ENCODE measurements around the gene LRRFIP1. TPM values are rescaled to one million over a fixed set of nuclear protein-coding genes. Genes with fewer than 3 reads are reported as not detected.

LRRFIP1 gene
- total RNA-seq, 4 donors from 2014 or later = 62.8 to 199 (median 121) TPM

GRCh38 chr2:237743024-237743423 lies 115.6 kb downstream of the LRRFIP1 start:
- Histone ChIP-seq H3K27me3 (no peaks in the 10 kb centered on the region), H3K4me3 (no peak overlapping the region), H3K36me3 (no peaks in the 10 kb centered on the region), H3K4me1 (peaks cover 10 to 36% of the 10 kb centered on the region in 2 donors), H3K27ac (peak overlapping the region; percentile 80 to 91), H3K9me3 (no peaks in the 10 kb centered on the region)
- intact Hi-C loops (cut with DNase I; ENCODE audit: low total_unique reads) = loop anchor here (10.0 kb wide), 1 partner anchor 228 kb away; no protein-coding TSS in a partner anchor
- no peak for DNase-seq
- TF ChIP-seq, protein P1, sequence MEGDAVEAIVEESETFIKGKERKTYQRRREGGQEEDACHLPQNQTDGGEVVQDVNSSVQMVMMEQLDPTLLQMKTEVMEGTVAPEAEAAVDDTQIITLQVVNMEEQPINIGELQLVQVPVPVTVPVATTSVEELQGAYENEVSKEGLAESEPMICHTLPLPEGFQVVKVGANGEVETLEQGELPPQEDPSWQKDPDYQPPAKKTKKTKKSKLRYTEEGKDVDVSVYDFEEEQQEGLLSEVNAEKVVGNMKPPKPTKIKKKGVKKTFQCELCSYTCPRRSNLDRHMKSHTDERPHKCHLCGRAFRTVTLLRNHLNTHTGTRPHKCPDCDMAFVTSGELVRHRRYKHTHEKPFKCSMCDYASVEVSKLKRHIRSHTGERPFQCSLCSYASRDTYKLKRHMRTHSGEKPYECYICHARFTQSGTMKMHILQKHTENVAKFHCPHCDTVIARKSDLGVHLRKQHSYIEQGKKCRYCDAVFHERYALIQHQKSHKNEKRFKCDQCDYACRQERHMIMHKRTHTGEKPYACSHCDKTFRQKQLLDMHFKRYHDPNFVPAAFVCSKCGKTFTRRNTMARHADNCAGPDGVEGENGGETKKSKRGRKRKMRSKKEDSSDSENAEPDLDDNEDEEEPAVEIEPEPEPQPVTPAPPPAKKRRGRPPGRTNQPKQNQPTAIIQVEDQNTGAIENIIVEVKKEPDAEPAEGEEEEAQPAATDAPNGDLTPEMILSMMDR (IDR thresholded peaks at IDR 0.05) = no peak
- TF ChIP-seq POLR2A (IDR thresholded peaks at IDR 0.05) = no peak

GRCh38 chr2:237743561-237744269 lies 116.3 kb downstream of the LRRFIP1 start:
- TF ChIP-seq, protein P1 (IDR thresholded peaks at IDR 0.05) = peak in 2 of 4 experiments; percentile 13 to 31
- TF ChIP-seq POLR2A (IDR thresholded peaks at IDR 0.05) = no peak
- intact Hi-C loops (cut with DNase I; ENCODE audit: low total_unique reads) = loop anchor here (2.0 to 10.0 kb wide), 2 partner anchors 161 to 229 kb away; no protein-coding TSS in a partner anchor
- Histone ChIP-seq H3K4me3 (no peak overlapping the region), H3K9me3 (no peaks in the 10 kb centered on the region), H3K36me3 (no peaks in the 10 kb centered on the region), H3K27ac (peak overlapping the region; percentile 80 to 91), H3K27me3 (no peaks in the 10 kb centered on the region), H3K4me1 (peaks cover 5 to 32% of the 10 kb centered on the region in 2 donors)
- DNase-seq = no peak

DNA sequence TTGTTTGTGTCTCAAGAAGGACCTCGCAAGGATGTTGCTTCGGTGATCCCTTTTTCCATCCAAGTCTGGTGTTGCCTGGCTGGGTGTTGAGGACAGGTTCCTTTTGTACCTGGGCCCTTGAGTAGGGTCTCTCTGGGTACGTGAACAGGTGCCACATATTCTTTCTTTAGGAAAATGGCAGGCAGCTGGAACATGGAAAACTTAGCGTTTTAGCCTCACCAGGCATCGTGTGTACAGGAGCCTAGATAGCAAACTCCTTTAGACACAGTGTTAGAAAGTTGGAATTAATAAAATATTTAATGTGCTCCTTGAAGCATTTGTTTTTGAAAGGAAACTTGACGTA lies 116.9 kb downstream of the LRRFIP1 start:
- Histone ChIP-seq H3K4me1 (peaks cover 5 to 32% of the 10 kb centered on the region in 2 donors), H3K9me3 (no peaks in the 10 kb centered on the region), H3K27ac (peak overlapping the region; percentile 80 to 91), H3K36me3 (no peaks in the 10 kb centered on the region), H3K27me3 (no peaks in the 10 kb centered on the region), H3K4me3 (no peak overlapping the region)
- DNase-seq = no peak
- intact Hi-C loops (cut with DNase I; ENCODE audit: low total_unique reads) = loop anchor here (2.0 to 10.0 kb wide), 2 partner anchors 161 to 229 kb away; no protein-coding TSS in a partner anchor
- no peak for TF ChIP-seq POLR2A (IDR thresholded peaks at IDR 0.05)
- TF ChIP-seq, protein P1 (IDR thresholded peaks at IDR 0.05) = no peak

- H3K4me1 ChIP-seq = peaks cover 3 to 28% of the 10 kb centered on the region in 2 donors
- DNase-seq = peak; percentile 80 to 85
- intact Hi-C loops (cut with DNase I; ENCODE audit: low total_unique reads) = loop anchor here (2.0 to 10.0 kb wide), 3 partner anchors 72 to 230 kb away; no protein-coding TSS in a partner anchor
Measured at GRCh38 chr2:237744613-237745249, 117.3 kb downstream of the LRRFIP1 start.

More at GRCh38 chr2:237744613-237745249, 117.3 kb downstream of the LRRFIP1 start:
- TF ChIP-seq, protein P1 (IDR thresholded peaks at IDR 0.05) = peak; percentile 96 to 99 (median 98)
- peak in 1 of 2 donors; percentile 24 for TF ChIP-seq POLR2A (IDR thresholded peaks at IDR 0.05)
- Histone ChIP-seq H3K27me3 (no peaks in the 10 kb centered on the region), H3K27ac (peak overlapping the region; percentile 80 to 91), H3K4me3 (no peak overlapping the region), H3K9me3 (no peaks in the 10 kb centered on the region), H3K36me3 (no peaks in the 10 kb centered on the region)

All from uterus (tissue), 4 donors.